Right hindlimb (tissue), 1 donor: ENCODE data around the gene VNN1.
"Not testable (repeated sequence)": the region's sequence is repeated elsewhere in the genome, so short reads cannot be mapped to it uniquely, and the experiment has no call there.

Source experiments
- DNase-seq: peaks from one replicate; pipeline ENCODE4 v3.0.0-alpha.2; 2018

The VNN1 gene

DNA sequence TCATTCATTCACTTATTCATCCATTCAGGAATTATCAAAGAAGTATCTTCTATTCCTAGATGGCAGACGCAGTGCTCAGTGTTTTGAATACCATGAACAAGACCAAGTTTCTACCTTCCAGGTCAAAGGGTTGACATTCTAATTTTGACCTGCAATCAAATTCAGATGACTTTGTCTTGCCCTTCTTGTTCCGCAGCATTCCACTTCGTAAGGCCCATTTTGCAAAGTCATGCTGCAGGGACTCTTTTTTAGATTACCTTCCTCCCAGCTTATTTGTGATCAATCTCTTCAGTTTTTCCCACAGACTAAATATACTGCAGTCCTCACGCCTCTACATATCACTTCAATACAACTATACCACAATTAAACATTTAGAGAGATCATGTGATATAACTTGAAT lies 47.7 kb downstream of the VNN1 start:
- DNase-seq: no peak

DNA sequence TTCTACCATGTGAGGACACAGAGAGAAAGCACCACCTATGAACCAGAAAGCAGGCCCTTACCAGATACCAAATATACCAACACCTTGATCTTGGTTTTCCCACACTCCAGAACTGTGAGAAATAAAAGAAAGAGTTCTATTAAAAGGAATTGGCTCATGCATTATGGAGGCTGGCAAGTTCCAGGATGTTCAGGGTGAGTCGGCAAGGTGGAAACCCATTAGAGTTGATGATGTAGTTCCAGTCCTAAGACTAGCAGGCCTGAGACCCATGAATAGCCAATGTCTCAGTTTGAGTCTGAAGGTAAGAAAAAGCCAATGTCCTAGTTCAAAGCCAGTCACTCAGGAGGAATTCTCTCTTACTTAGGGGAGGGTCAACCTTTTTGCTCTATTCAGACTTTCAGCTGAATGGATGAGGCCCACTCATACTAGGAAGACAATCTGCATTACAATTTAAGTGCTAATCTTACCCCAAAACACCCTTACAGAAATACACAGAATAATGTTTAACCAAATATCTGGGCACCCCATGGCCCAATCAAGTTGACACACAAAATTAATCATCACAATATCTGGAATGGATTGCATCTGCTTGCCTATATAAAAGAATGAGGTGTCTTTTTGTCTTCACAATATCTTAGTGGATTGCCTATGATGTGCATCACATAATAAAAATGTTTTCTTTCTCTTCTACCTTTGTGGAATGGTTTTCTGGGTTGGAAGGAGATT lies 49.4 kb downstream of the VNN1 start:
- no peak for DNase-seq

DNA sequence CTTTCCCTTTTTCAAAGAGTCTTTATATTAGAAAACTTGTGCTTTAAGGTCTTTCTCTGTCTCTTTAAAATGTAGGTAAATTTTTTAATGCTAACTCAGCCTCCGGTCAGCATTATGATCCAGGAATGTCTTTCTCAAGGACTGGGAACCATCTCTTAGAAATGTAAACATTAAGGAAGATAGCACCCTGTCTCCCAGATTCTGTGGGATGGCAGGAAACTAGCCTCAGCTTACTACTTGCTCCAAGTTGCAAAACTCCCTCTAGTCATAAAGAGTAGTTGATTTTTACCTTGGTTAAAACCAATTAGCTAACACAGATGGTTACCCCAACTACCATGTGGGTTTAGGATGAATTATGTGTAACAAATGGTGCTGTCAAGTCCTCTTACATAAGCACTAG lies 50.2 kb downstream of the VNN1 start:
- DNase-seq: no peak

DNA sequence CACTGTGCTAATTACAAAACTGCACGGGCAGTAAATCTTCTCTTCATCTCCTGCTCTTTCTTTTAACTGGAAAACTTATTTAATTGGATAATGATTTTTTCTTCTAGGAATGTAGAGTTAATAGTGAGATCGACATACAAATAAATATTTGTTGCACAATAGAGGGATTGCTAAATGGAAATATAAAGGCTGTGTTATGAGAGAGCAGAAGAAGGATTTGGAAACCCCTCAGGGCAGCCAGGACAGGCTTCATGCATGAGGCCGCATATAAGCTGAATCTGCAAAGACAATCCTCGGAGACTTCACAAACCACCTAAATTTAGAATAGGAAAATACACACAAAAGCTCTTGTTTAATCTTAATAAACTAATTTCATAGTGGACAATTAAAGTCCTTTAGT lies 51.9 kb downstream of the VNN1 start:
- no peak for DNase-seq

DNA sequence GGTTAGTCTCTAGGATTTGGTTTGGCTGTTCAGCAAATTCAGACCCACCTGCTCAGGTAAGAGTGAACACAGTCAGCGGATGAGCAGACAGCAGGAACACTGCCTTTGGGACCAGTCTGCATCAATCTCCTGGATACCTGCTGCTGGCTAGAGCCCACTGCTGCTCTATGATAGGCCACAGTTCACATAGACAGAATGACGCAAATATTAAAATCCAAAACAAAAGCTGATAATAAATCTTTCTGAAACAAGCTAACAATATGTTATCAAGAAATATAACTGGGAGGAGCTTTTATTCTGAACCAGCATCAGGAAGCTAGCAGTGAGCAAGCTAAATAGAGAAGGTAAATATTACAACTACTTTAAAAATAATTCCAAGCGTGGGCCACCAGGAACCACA lies 54.8 kb downstream of the VNN1 start, which contains the start of gene TAAR1:
Gene TAAR1, minus strand, starts transcription at position 101 of the 400 bp plus-strand sequence. CDS start 13,179 bp downstream, outside the sequence.
- DNase-seq: no peak

DNA sequence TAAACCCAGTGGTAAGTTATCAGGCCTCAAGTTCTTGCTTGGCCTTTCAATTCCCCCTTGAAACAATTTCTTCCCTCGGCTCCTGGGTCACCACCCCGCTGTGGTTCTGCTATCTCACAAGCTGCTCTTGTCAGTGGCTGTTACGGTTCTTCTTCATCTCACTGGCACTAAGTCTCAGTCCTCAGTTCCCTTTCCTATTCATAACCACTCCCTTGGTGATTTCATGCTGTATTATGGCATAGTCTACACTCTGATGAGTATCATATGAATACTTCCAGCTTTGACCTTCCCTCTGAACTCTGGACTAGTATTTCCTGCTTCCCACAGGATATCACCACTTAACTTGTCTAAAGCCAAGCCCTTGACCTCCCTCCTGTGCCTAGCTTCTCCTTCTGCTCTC lies 62.8 kb downstream of the VNN1 start:
- DNase-seq: no peak

DNA sequence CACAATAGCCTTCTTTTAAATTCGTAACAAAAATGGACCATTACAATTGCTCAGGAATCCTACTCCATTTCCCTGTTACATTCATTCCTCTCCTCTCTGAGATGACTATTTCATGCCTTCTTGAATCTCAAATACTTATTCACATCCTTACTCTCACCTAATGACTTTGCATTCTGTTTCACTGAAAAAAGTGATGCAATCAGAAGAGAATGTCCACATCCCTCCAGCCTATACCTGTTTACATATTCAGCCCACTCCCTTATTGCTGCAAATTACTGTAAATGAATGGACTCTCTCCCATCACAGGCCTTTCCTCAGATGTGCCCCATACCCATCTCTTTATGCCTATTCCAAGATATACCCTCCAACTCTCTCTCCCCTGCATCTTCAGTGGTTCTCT lies 63.4 kb downstream of the VNN1 start:
- no peak for DNase-seq

DNA sequence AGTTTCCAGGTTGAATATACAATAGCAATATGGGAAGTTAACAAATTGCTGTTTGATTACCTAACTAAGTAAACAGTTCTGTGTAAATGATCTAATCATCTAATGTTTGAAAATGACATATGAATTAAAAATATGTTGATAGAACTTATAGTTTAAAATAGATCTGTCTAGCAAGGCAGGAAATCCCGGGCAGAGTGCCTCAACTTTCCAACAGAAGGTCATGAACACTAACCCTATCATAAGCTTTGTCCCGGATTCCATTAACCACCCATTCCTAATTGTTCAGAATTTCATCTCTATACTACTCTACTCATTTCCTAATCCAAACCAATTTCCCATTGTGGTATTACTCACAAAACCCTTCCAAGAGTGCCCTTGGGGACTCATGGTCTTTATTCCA lies 65.0 kb downstream of the VNN1 start:
- no peak for DNase-seq

DNA sequence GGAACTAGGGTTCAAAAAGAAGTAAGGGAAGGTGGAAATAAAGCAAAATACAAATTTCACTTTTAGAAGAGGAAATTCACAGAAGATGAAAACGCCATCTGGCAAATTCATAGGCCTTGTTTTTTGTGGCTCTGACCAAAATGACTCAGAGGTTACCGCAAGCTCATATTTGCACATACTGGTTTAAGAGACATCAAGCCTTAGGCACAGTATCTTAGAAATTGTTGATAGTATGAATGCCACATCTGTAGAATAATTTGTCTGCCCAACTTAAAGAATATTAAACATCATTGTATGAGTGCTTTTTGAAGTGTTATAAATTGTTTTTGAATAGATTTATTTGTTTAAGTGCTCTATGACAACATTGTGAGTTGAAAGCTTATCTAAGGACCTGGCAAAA lies 65.5 kb downstream of the VNN1 start:
- no peak for DNase-seq

DNA sequence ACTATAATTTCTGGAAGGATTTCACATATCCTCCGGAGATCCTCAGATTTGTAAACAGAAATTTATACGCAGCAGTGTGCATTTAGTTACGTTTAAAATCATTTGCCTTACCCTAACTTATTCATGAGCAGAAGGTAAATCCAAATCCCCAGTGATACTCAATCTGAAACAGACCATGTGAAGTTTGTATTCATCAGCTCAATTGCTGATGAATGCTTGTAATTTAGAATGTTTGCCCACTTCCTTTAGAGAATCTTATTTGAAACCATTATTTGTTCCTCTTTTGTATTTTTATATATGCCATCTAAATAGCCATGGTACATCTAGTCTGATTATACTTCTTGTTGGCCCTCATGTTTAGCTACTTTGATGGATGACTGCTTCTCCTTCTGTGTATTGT lies 70.3 kb downstream of the VNN1 start:
- no peak for DNase-seq

DNA sequence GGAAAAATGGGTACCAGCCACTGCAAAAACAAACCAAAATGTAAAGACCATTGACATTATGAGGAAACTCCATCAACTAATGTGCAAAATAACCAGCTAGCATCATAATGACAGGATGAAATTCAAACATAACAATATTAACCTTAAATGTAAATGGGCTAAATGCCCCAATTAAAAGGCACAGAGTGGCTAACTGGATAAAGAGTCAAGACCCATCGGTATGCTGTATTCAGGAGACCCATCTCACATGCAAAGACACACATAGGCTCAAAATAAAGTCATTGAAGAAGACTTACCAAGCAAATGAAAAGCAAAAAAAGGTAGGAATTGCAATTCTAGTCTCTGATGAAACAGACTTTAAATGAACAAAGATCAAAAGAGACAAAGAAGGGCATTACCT lies 76.7 kb downstream of the VNN1 start:
- not testable (repeated sequence) for DNase-seq

DNA sequence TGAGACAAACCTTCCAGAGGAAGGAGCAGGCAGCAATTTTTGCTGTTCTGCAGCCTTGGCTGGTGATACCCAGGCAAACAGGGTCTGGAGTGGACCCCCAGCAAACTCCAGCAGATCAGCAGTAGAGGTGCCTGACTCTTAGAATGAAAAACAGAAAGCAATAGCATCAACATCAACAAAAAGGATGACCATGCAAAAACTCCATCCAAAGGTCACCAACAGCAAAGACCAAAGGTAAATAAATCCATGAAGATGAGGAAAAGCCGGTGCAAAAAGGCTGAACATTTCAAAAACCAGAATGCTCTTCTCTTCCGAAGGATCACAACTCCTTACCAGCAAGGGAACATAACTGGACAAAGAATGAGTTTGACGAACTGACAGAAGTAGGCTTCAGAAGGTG lies 77.9 kb downstream of the VNN1 start:
- not testable (repeated sequence) for DNase-seq

DNA sequence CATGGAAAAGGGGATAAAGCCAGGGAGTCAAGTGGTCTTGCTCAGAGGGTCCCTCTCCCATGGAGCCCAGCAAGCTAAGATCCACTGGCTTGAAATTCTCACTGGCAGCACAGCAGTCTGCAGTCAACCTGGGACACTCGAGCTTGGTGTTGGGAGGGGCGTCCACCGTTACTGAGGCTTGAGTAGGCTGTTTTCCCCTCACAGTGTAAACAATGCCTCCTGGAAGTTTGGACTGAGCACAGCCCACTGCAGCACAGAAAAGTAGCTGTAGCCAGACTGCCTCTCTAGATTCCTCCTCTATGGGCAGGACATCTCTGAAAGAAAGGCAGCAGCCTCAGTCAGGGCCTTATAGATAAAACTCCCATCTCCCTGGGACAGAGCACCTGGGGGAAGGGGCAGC lies 78.6 kb downstream of the VNN1 start:
- DNase-seq: not testable (repeated sequence)

DNA sequence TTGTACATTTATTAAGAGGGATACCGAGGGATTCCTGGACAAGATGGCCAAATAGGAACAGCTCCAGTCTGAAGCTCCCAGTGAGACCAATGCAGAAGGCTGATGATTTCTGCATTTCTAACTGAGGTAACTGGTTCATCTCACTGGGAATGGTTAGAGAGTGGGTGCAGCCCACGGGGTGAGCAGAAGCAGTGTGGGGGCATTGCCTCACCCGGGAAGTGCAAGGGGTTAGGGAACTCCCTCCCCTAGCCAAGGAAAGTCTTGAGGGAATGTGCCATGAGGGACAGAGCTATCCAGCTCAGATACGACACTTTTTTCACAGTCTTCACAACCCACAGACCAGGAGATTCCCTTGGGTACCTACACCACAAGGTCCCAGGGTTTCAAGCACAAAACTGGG lies 79.1 kb downstream of the VNN1 start:
- no peak for DNase-seq

DNA sequence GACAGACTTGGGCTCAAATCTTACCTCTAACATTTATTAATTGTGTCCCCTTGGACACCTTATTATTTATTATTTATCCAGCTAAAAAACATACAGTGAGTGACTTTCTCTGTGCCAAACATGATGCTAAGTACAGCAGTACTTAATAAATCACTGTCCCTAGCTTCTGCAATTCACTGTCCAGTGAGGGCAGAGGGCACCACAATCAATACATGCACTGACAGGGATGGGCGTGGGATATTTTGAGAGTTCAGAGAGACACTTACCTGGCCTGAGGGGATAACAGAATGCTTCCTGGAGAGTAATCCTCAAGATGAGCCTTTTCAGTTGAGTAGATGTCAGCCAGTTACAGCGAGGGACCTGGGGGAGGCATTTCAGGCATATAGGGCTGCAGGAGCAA lies 80.5 kb downstream of the VNN1 start:
- DNase-seq: no peak
